AG10803 (cell line): Measurements from ENCODE around the gene DCAF6.

Source experiments
- DNase-seq: peaks from one replicate; pipeline ENCODE4 v3.0.0; 2010; ENCODE audit warnings: low read depth
- H3K4me3 ChIP-seq: 2 replicates; pipeline ENCODE4 v1.5.1; 2011; ENCODE audit warnings: mild to moderate bottlenecking, low read length, control low read depth
- CTCF ChIP-seq: conservative IDR thresholded peaks from 2 replicates; pipeline ENCODE4 v1.5.1; 2011; ENCODE audit warnings: mild to moderate bottlenecking, low read length, control low read depth, inconsistent platforms

DCAF6 gene

GRCh38 chr1:167957710-167958109 lies 21.2 kb downstream of the DCAF6 start:
- H3K4me3 ChIP-seq: no peak overlapping the region
- no peak for TF ChIP-seq CTCF
- DNase-seq: no peak

- no peak for DNase-seq
- TF ChIP-seq CTCF: no peak
- no peak overlapping the region for H3K4me3 ChIP-seq
Measured at GRCh38 chr1:167964646-167965045, 28.2 kb downstream of the DCAF6 start.

GRCh38 chr1:167966050-167966449 lies 29.6 kb downstream of the DCAF6 start:
- no peak for DNase-seq
- TF ChIP-seq CTCF: no peak
- no peak overlapping the region for H3K4me3 ChIP-seq

- no peak for DNase-seq
- no peak for TF ChIP-seq CTCF
Measured at GRCh38 chr1:167968569-167968968, 32.1 kb downstream of the DCAF6 start.

GRCh38 chr1:167973832-167974231 lies 37.3 kb downstream of the DCAF6 start:
- no peak for DNase-seq
- TF ChIP-seq CTCF: no peak

More at GRCh38 chr1:167968569-167968968, 32.1 kb downstream of the DCAF6 start:
- H3K4me3 ChIP-seq: no peak overlapping the region

GRCh38 chr1:167974698-167975097 lies 38.2 kb downstream of the DCAF6 start:
- no peak for TF ChIP-seq CTCF
- DNase-seq: no peak
- H3K4me3 ChIP-seq: no peak overlapping the region

More at GRCh38 chr1:167973832-167974231, 37.3 kb downstream of the DCAF6 start:
- no peak overlapping the region for H3K4me3 ChIP-seq

- no peak overlapping the region for H3K4me3 ChIP-seq
- no peak for TF ChIP-seq CTCF
- DNase-seq: no peak
Measured at GRCh38 chr1:167977245-167977644, 40.8 kb downstream of the DCAF6 start.
